ENCODE data around the gene FKBP1A. TPM values are rescaled to one million over a fixed set of nuclear protein-coding genes. Genes with fewer than 3 reads are reported as not detected.
"Not testable (repeated sequence)": the region's sequence is repeated elsewhere in the genome, so short reads cannot be mapped to it uniquely, and the experiment has no call there.

Gene FKBP1A
- polyA plus RNA-seq, 3 donors = 324 to 402 (median 371) TPM

- DNase-seq (ENCODE audit: extremely low read depth in 1 of 11, low read depth in 9 of 11, low spot score in 4 of 11) = no peak
These were observed 46.4 kb downstream of the FKBP1A start for GRCh38 chr20:1346315-1346969.

- no peak for DNase-seq (ENCODE audit: extremely low read depth in 1 of 11, low read depth in 9 of 11, low spot score in 4 of 11)
These were observed 47.1 kb downstream of the FKBP1A start for GRCh38 chr20:1345756-1346093.

- DNase-seq (ENCODE audit: extremely low read depth in 1 of 11, low read depth in 9 of 11, low spot score in 4 of 11) = no peak
These were observed 47.7 kb downstream of the FKBP1A start for GRCh38 chr20:1345030-1345755.

GRCh38 chr20:1343446-1344124 lies 49.3 kb downstream of the FKBP1A start:
- DNase-seq (ENCODE audit: extremely low read depth in 1 of 11, low read depth in 9 of 11, low spot score in 4 of 11) = not testable (repeated sequence)

- no peak for DNase-seq (ENCODE audit: extremely low read depth in 1 of 11, low read depth in 9 of 11, low spot score in 4 of 11)
These were observed 51.1 kb downstream of the FKBP1A start for GRCh38 chr20:1341561-1342265.

- DNase-seq (ENCODE audit: extremely low read depth in 1 of 11, low read depth in 9 of 11, low spot score in 4 of 11) = no peak
These were observed 54.1 kb downstream of the FKBP1A start for GRCh38 chr20:1338801-1339200.

GRCh38 chr20:1338096-1338495 lies 54.8 kb downstream of the FKBP1A start:
- DNase-seq (ENCODE audit: extremely low read depth in 1 of 11, low read depth in 9 of 11, low spot score in 4 of 11) = no peak

GRCh38 chr20:1337441-1337840 lies 55.4 kb downstream of the FKBP1A start:
- no peak for DNase-seq (ENCODE audit: extremely low read depth in 1 of 11, low read depth in 9 of 11, low spot score in 4 of 11)

GRCh38 chr20:1336699-1337367 lies 56.0 kb downstream of the FKBP1A start:
- no peak for DNase-seq (ENCODE audit: extremely low read depth in 1 of 11, low read depth in 9 of 11, low spot score in 4 of 11)

- no peak for DNase-seq (ENCODE audit: extremely low read depth in 1 of 11, low read depth in 9 of 11, low spot score in 4 of 11)
These were observed 56.7 kb downstream of the FKBP1A start for GRCh38 chr20:1335961-1336698.

GRCh38 chr20:1334761-1335160 lies 58.1 kb downstream of the FKBP1A start:
- DNase-seq (ENCODE audit: extremely low read depth in 1 of 11, low read depth in 9 of 11, low spot score in 4 of 11) = no peak

- DNase-seq (ENCODE audit: extremely low read depth in 1 of 11, low read depth in 9 of 11, low spot score in 4 of 11) = no peak
These were observed 58.5 kb downstream of the FKBP1A start for GRCh38 chr20:1334370-1334731.

- no peak for DNase-seq (ENCODE audit: extremely low read depth in 1 of 11, low read depth in 9 of 11, low spot score in 4 of 11)
These were observed 59.1 kb downstream of the FKBP1A start for GRCh38 chr20:1333462-1334369.

- no peak for DNase-seq (ENCODE audit: extremely low read depth in 1 of 11, low read depth in 9 of 11, low spot score in 4 of 11)
These were observed 60.0 kb downstream of the FKBP1A start for GRCh38 chr20:1332749-1333300.

GRCh38 chr20:1331801-1332453 lies 60.9 kb downstream of the FKBP1A start:
- DNase-seq (ENCODE audit: extremely low read depth in 1 of 11, low read depth in 9 of 11, low spot score in 4 of 11) = no peak

- no peak for DNase-seq (ENCODE audit: extremely low read depth in 1 of 11, low read depth in 9 of 11, low spot score in 4 of 11)
These were observed 61.8 kb downstream of the FKBP1A start for GRCh38 chr20:1331101-1331500.

All from renal cortex interstitium (tissue), 11 donors.